OCI-LY3 (cell line): ENCODE measurements around the gene ZSCAN10.
A peak's percentile ranks its signal among the peaks of the same experiment; 100 is the strongest.

Experiments used
- H2AFZ ChIP-seq: fragments of 200-600, 300-600 bp; shearing (Covaris generic); 2 replicates; pipeline ENCODE4 v1.6.0; 2014; ENCODE audit warnings: antibody characterized with exemption, low read depth, low read length
- H3K27ac ChIP-seq: fragments of 200-600, 300-600 bp; sonication (generic); 2 replicates; pipeline ENCODE4 v1.5.1; 2014; ENCODE audit warnings: mild to moderate bottlenecking, low read length, moderate library complexity, mixed read lengths
- H3K27me3 ChIP-seq: fragments of 200-600, 300-600 bp; sonication (generic); 2 replicates; pipeline ENCODE4 v1.6.1; 2014; ENCODE audit warnings: low read depth, low read length, mixed read lengths
- H3K36me3 ChIP-seq: fragments of 200-600, 300-600 bp; sonication (generic); replicated peaks from 2 replicates; pipeline ENCODE3; 2014; ENCODE audit warnings: low read depth, low read length, mixed read lengths
- H3K4me1 ChIP-seq: fragments of 300-600, 200-600 bp; sonication (generic); 2 replicates; pipeline ENCODE4 v1.6.1; 2014; ENCODE audit warnings: low read length, mixed read lengths
- H3K4me2 ChIP-seq: fragments of 200-600, 300-600 bp; sonication (generic); 2 replicates; pipeline ENCODE4 v1.6.1; 2014; ENCODE audit warnings: low read length, mixed read lengths
- H3K4me3 ChIP-seq: fragments of 300-600, 200-600 bp; sonication (generic); 2 replicates; pipeline ENCODE4 v1.5.1; 2014; ENCODE audit warnings: antibody characterized with exemption, mild to moderate bottlenecking, low read length, moderate library complexity
- H3K79me2 ChIP-seq: fragments of 300-600, 200-600 bp; shearing (Covaris generic); 2 replicates; pipeline ENCODE4 v1.6.1; 2014; ENCODE audit warnings: mild to moderate bottlenecking, low read length, mixed read lengths
- H3K9ac ChIP-seq: fragments of 300-600, 200-600 bp; shearing (Covaris generic); 2 replicates; pipeline ENCODE4 v1.6.0; 2014; ENCODE audit warnings: mild to moderate bottlenecking, low read length, moderate library complexity
- H3K9me3 ChIP-seq: fragments of 200-600, 300-600 bp; shearing (Covaris generic); 2 replicates; pipeline ENCODE4 v1.6.1; 2014; ENCODE audit warnings: low read length, mixed read lengths; ENCODE audit not compliant: insufficient read depth
- H4K20me1 ChIP-seq: fragments of 200-600, 300-600 bp; sonication (generic); 2 replicates; pipeline ENCODE4 v1.6.1; 2016; ENCODE audit warnings: low read length, mixed read lengths; ENCODE audit not compliant: insufficient read depth
- CTCF ChIP-seq: fragments of 200-600, 300-600 bp; sonication (generic); IDR thresholded peaks from 2 replicates; pipeline ENCODE4 v1.5.1; 2014; ENCODE audit warnings: antibody characterized with exemption, low read length, low read depth
- EZH2phosphoT487 ChIP-seq: fragments of 200-600 bp; shearing (Covaris generic); IDR thresholded peaks from 2 replicates; pipeline ENCODE4 v1.6.1; 2018; ENCODE audit warnings: antibody characterized with exemption, mixed run types, low read depth

ZSCAN10 gene

GRCh38 chr16:3068487-3068886, 30.6 kb downstream of the ZSCAN10 start:
- Histone ChIP-seq H3K79me2 (no peaks in the 10 kb centered on the region), H3K4me3 (no peak overlapping the region), H3K4me1 (peaks cover 15% of the 10 kb centered on the region), H3K9ac (no peak overlapping the region), H3K27ac (no peak overlapping the region), H4K20me1 (no peaks in the 10 kb centered on the region), H3K36me3 (no peaks in the 10 kb centered on the region), H2AFZ (no peak overlapping the region), H3K27me3 (no peaks in the 10 kb centered on the region), H3K9me3 (no peaks in the 10 kb centered on the region), H3K4me2 (no peak overlapping the region)
- TF ChIP-seq EZH2phosphoT487 (no peak), CTCF (no peak)

GRCh38 chr16:3066440-3066748, 32.7 kb downstream of the ZSCAN10 start:
- TF ChIP-seq EZH2phosphoT487: no peak
- no peak for TF ChIP-seq CTCF
- Histone ChIP-seq H3K4me2 (0 out of 2 replicates have a peak overlapping the region, but pooled peaks have one; percentile 48), H3K36me3 (no peaks in the 10 kb centered on the region), H3K4me1 (peaks cover 15% of the 10 kb centered on the region), H3K9ac (no peak overlapping the region), H3K79me2 (no peaks in the 10 kb centered on the region), H4K20me1 (no peaks in the 10 kb centered on the region), H3K27ac (no peak overlapping the region), H3K27me3 (no peaks in the 10 kb centered on the region), H2AFZ (no peak overlapping the region), H3K4me3 (no peak overlapping the region), H3K9me3 (no peaks in the 10 kb centered on the region)

GRCh38 chr16:3065742-3066439, 33.2 kb downstream of the ZSCAN10 start:
- Histone ChIP-seq H3K4me2 (peak overlapping the region; percentile 48), H3K79me2 (no peaks in the 10 kb centered on the region), H3K36me3 (no peaks in the 10 kb centered on the region), H3K4me3 (peak overlapping the region; percentile 47), H3K9me3 (no peaks in the 10 kb centered on the region), H3K4me1 (peaks cover 15% of the 10 kb centered on the region), H4K20me1 (no peaks in the 10 kb centered on the region), H2AFZ (peak overlapping the region; percentile 68), H3K27me3 (no peaks in the 10 kb centered on the region), H3K9ac (peak overlapping the region; percentile 38; the same call in 1 of the 2 replicates), H3K27ac (no peak overlapping the region)
- TF ChIP-seq CTCF (no peak), EZH2phosphoT487 (no peak)

- peaks cover 15% of the 10 kb centered on the region for H3K4me1 ChIP-seq
- no peaks in the 10 kb centered on the region for H3K9me3 ChIP-seq
- peaks cover 4% of the 10 kb centered on the region; the same call in 1 of the 2 replicates for H3K27me3 ChIP-seq
- H3K36me3 ChIP-seq: no peaks in the 10 kb centered on the region
- peak within 1 kb of the TSS; percentile 47 for H3K4me3 ChIP-seq
- no peaks in the 10 kb centered on the region for H4K20me1 ChIP-seq
- H3K9ac ChIP-seq: peak within 1 kb of the TSS; percentile 38; the same call in 1 of the 2 replicates
- TF ChIP-seq EZH2phosphoT487: no peak
- TF ChIP-seq CTCF: no peak
- peak within 1 kb of the TSS; percentile 48 for H3K4me2 ChIP-seq
- H2AFZ ChIP-seq: peak within 1 kb of the TSS; percentile 68
- H3K79me2 ChIP-seq: no peaks in the 10 kb centered on the region
- H3K27ac ChIP-seq: no peak within 1 kb of the TSS
These were observed 33.9 kb downstream of the ZSCAN10 start, which contains the start of gene IL32 for GRCh38 chr16:3065069-3065741. Gene IL32, plus strand, starts transcription at chr16:3065640. Its CDS starts 172 bp downstream, at chr16:3065812.
